Uterus (tissue), 4 donors: ENCODE data around the gene SLC8A1. TPM values are rescaled to one million over a fixed set of nuclear protein-coding genes. Genes with fewer than 3 reads are reported as not detected.

Experiments
- DNase-seq, 2 donors: peaks; one replicate each; pipeline ENCODE4 v3.0.0-alpha.2; 2019 to 2020
- H3K27ac ChIP-seq, 2 donors: fragments of 200-600 bp; sonication (generic); 1 replicate in 1 of 2; 2 replicates in 1 of 2; pipeline ENCODE4 v1.5.1; 2016 to 2018
- H3K27me3 ChIP-seq, 2 donors: fragments of 200-600 bp; sonication (generic); one replicate each; pipeline ENCODE4 v1.5.1; 2018 to 2019; ENCODE audit warnings: control low read depth in 1 of 2
- H3K36me3 ChIP-seq, 2 donors: fragments of 200-600 bp; sonication (generic); one replicate each; pipeline ENCODE4 v1.5.1; 2019; ENCODE audit warnings: control low read depth in 1 of 2
- H3K4me1 ChIP-seq, 2 donors: fragments of 200-600 bp; sonication (generic); one replicate each; pipeline ENCODE4 v1.5.1; 2018 to 2019; ENCODE audit warnings: control low read depth in 1 of 2
- H3K4me3 ChIP-seq, 2 donors: fragments of 200-600 bp; sonication (generic); 1 replicate in 1 of 2; 2 replicates in 1 of 2; pipeline ENCODE4 v1.5.1; 2018 to 2019; ENCODE audit warnings: mild to moderate bottlenecking in 1 of 2
- H3K9me3 ChIP-seq, 2 donors: fragments of 200-600 bp; sonication (generic); one replicate each; pipeline ENCODE4 v1.5.1; 2019; ENCODE audit warnings: control low read depth in 1 of 2
- POLR2A ChIP-seq, 2 donors: fragments of 450-650 bp; IDR thresholded peaks; one replicate each; pipeline ENCODE4 v1.6.1; 2016; ENCODE audit warnings: antibody characterized with exemption in 2 of 2, mild to moderate bottlenecking in 1 of 2, moderate library complexity in 1 of 2
- intact Hi-C: fragments of 100-400 bp; cut with DNase I; formaldehyde crosslinking; loops from one replicate; pipeline ENCODE4 v1.15.1; 2023; ENCODE audit warnings: low total_unique reads
- total RNA-seq, 4 donors: library from RNA; depleted of rRNA in 3 of 4; stranded (reverse); fragments of >200 nt in 3 of 4; gene quantifications; one replicate each; pipeline versions ENCODE4 v1.1.0 to v1.2.4, GENCODE V29; 2014 to 2023
- TF ChIP-seq, protein P1 (sequence below), 4 experiments: fragments of 200-600 bp in 2 of 4; fragments of 450-650 bp in 2 of 4; sonication (generic) in 2 of 4; IDR thresholded peaks; one replicate each; pipeline ENCODE4 v1.5.1; 2016 to 2019; ENCODE audit warnings: antibody characterized with exemption in 4 of 4, mild to moderate bottlenecking in 2 of 4, moderate library complexity in 1 of 4
- donor health status: DM: yes; HTN: yes; CAD: no.

SLC8A1 gene
- total RNA-seq, 4 donors from 2014 or later = 61.2 to 257 (median 140) TPM

DNA sequence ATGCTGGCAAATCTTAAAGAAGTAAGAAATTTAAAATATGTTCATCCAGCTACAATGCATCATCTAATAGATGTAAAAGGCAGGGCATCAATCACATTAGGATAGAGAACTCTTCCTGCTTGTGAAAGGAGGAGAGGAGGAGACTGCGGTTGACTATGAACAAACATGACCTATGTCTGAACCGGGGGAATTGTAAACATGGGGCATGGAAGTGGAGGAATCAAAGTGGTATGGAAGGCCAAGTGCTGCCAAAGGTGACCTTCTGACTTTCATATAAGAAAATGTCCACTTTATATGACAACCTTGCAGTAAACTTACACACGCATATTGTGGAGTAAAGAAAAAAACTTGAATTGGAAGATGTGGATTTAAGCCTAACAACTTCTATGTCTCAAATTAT is 20.0 kb upstream of the SLC8A1 start:
- intact Hi-C loops = no loop called here
- Histone ChIP-seq H3K27ac (no peak overlapping the region), H3K36me3 (no peaks in the 10 kb centered on the region), H3K27me3 (no peaks in the 10 kb centered on the region), H3K9me3 (no peaks in the 10 kb centered on the region), H3K4me3 (no peak overlapping the region), H3K4me1 (no peaks in the 10 kb centered on the region)
- DNase-seq = no peak
- TF ChIP-seq, protein P1, sequence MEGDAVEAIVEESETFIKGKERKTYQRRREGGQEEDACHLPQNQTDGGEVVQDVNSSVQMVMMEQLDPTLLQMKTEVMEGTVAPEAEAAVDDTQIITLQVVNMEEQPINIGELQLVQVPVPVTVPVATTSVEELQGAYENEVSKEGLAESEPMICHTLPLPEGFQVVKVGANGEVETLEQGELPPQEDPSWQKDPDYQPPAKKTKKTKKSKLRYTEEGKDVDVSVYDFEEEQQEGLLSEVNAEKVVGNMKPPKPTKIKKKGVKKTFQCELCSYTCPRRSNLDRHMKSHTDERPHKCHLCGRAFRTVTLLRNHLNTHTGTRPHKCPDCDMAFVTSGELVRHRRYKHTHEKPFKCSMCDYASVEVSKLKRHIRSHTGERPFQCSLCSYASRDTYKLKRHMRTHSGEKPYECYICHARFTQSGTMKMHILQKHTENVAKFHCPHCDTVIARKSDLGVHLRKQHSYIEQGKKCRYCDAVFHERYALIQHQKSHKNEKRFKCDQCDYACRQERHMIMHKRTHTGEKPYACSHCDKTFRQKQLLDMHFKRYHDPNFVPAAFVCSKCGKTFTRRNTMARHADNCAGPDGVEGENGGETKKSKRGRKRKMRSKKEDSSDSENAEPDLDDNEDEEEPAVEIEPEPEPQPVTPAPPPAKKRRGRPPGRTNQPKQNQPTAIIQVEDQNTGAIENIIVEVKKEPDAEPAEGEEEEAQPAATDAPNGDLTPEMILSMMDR (IDR thresholded peaks at IDR 0.05) = no peak
- no peak for TF ChIP-seq POLR2A (IDR thresholded peaks at IDR 0.05)

DNA sequence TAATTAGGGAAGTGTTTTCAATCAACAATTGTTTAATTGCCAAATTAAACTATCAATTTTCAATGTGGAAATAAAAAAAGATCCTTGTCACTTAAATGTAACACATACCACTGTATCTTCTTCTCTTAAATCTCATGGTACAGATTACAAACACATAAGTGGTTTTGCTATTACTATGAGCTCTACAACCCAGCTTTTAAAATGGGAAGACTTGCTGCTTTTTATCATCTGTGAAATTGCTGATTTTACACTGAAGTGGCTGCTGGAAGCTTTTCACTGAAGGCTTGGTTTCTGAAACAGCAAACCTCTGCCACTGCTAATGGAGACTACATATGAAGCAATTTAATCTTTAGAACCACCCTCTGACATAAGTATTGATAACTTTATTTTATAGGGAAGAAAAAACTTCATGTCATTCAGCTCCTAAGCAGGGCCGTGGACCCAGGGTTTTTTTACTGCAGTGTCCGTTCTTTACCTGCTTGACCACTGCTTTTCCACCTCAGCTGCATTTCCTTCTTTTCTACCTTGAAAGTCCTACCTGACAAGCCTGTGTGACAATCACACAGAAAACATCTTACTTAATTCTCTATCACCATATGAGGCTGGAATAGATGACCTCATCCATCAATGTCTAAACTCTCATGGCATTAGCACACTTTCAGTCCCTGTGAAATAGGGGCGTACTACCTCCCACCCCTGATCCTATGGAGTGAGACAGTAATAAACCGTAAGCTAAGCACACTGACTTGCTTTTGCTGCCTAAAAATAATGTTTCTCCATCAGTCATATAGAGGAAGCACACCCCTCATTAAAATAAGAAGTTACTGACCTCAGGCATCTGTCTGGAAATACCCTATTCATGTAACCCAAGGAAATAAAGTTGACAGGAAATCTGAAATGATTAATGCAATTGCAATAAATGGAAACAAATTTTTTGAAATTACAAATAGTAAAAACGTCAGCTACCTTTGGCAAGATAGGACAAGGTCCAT is 19.2 kb upstream of the SLC8A1 start:
- Histone ChIP-seq H3K27ac (no peak overlapping the region), H3K4me3 (no peak overlapping the region), H3K4me1 (no peaks in the 10 kb centered on the region), H3K36me3 (no peaks in the 10 kb centered on the region), H3K9me3 (no peaks in the 10 kb centered on the region), H3K27me3 (no peaks in the 10 kb centered on the region)
- DNase-seq = no peak
- TF ChIP-seq POLR2A (IDR thresholded peaks at IDR 0.05) = no peak
- intact Hi-C loops = no loop called here

DNA sequence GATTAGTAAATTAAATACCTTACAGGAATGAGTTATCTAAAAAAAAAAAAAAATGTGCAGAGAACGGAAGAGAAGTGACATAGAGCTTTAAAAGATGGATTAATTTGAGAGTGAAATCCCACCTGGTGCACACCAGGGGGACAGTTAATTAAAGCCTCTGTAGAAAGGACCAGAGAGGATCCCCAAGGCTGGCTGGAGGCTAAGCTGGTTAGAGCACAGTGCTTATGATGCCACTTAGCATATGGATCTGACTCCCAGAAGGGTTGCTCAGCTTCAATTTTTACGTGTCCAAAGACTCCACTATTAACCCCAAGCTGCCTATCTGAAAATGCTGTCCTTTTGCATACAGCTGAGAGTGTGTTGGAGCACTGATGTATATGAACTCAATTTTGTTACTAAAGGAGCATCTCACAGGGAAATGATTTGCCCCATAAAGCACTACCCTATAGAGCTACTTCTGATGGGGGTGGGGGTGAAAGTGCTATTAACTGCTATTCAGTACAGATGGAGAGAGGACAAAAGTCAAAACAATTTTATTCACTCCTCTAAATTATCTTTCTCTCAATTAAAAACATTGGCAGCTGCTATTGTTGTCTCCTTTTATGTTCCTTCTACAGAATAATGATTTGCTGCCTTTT is 15.2 kb upstream of the SLC8A1 start:
- Histone ChIP-seq H3K27me3 (no peaks in the 10 kb centered on the region), H3K9me3 (no peaks in the 10 kb centered on the region), H3K36me3 (no peaks in the 10 kb centered on the region), H3K4me1 (no peaks in the 10 kb centered on the region), H3K27ac (no peak overlapping the region), H3K4me3 (no peak overlapping the region)
- TF ChIP-seq POLR2A (IDR thresholded peaks at IDR 0.05) = no peak
- DNase-seq = no peak
- intact Hi-C loops = no loop called here

DNA sequence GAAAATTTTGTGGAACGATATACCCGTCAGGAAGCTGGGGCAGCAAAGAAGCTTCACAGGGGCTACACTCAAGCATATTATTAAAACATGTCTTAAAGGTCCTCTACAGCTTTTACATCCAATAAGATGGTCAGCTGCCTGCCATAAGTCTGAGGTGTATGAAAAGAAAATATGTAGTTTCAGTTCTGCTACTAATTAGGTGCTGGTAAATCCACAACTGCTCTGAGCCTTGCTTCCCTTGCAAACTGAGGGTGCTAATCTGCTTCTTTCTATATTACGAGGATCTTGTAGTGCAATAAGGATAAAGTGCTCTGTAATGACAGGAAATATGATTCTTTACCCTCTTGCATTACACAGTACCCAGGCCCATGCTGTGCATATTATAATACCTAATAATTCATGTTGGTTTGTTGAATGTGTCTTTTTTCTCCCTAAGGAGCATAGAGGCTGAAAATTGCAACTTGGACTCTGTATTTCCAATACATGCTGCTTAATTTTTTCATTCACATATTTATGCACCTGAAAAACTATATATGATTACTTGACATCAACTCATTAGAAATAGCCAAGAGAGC is 14.5 kb upstream of the SLC8A1 start:
- Histone ChIP-seq H3K4me3 (no peak overlapping the region), H3K9me3 (no peaks in the 10 kb centered on the region), H3K27ac (no peak overlapping the region), H3K27me3 (no peaks in the 10 kb centered on the region), H3K4me1 (no peaks in the 10 kb centered on the region), H3K36me3 (no peaks in the 10 kb centered on the region)
- DNase-seq = no peak
- intact Hi-C loops = no loop called here
- TF ChIP-seq, protein P1 (IDR thresholded peaks at IDR 0.05) = no peak
- no peak for TF ChIP-seq POLR2A (IDR thresholded peaks at IDR 0.05)

DNA sequence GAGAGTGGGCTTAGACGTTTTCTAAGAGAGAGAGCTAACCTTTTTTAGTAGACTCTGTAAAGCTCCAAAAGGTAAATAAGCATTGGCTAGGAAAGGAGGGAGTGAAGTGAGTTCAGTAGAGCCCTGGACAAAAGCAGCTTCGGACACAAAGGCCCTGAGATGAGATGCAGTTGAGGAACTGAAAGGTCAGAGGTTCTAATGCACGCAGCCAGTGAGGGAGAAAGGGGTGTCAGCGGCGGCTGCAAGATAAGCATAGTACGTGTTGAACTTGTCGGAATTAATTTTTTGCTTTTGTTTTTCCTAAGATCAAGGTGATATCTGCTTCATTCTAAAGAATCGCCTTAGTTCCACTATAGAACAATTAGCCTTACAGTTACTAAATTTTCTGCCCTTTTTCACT is 11.2 kb upstream of the SLC8A1 start:
- H3K27me3 ChIP-seq = no peaks in the 10 kb centered on the region
- H3K9me3 ChIP-seq = no peaks in the 10 kb centered on the region
- H3K27ac ChIP-seq = no peak overlapping the region
- H3K4me1 ChIP-seq = no peaks in the 10 kb centered on the region
- DNase-seq = no peak
- H3K4me3 ChIP-seq = no peak overlapping the region
- TF ChIP-seq, protein P1 (IDR thresholded peaks at IDR 0.05) = no peak
- no peaks in the 10 kb centered on the region for H3K36me3 ChIP-seq
- intact Hi-C loops = no loop called here
